ENCODE results near the gene ISYNA1. TPM values are rescaled to one million over a fixed set of nuclear protein-coding genes. Genes with fewer than 3 reads are reported as not detected.

The ISYNA1 gene
- total and polyA plus RNA-seq, 11 donors, result 14.0 to 60.6 (median 24.0) TPM

- intact Hi-C loops (cut with DNase I), result loop anchor here in 6 of 10 donors (5.0 to 10.0 kb wide), 6 partner anchors 122 to 397 kb away; partner anchors contain the start of genes REX1BD (in 3 of the 6) and UBA52 (in 2 of the 6)
- Histone ChIP-seq H3K36me3 (peaks cover 0 to 95% (median 71%) of the 10 kb centered on the region in 9 donors), H3K27ac (no peak overlapping the region), H3K4me3 (no peak overlapping the region), H3K9me3 (no peaks in the 10 kb centered on the region), H3K27me3 (no peaks in the 10 kb centered on the region), H3K4me1 (peaks cover 0 to 21% (median 8%) of the 10 kb centered on the region in 12 donors)
- ATAC-seq (peak in 3 of 4 donors; percentile 2), DNase-seq (peak in 1 of 5 donors; percentile 29)
- no peak for TF ChIP-seq POLR2A (IDR thresholded peaks at IDR 0.05)
- TF ChIP-seq CTCF (IDR thresholded peaks at IDR 0.05), result no peak
- 73 to 79% (median 77%) methylated on average over 21 to 33 of the region's 33 CpGs for WGBS, 4 donors
Measured at GRCh38 chr19:18450021-18450930, 12.3 kb upstream of the ISYNA1 start.

- WGBS, 4 donors, result 93 to 98% (median 96%) methylated on average over 8 to 14 of the region's 14 CpGs
- intact Hi-C loops (cut with DNase I), result loop anchor here in 2 of 10 donors (10.0 kb wide), 2 partner anchors 225 to 395 kb away; no protein-coding TSS in a partner anchor
- H3K36me3 ChIP-seq, result peaks cover 0 to 96% (median 73%) of the 10 kb centered on the region in 9 donors
Measured at GRCh38 chr19:18449552-18449951, 11.6 kb upstream of the ISYNA1 start.

GRCh38 chr19:18446811-18447359 lies 9.0 kb upstream of the ISYNA1 start:
- H3K4me3 ChIP-seq, result no peak overlapping the region
- no peaks in the 10 kb centered on the region for H3K27me3 ChIP-seq
- 76 to 91% (median 85%) methylated on average over 7 to 12 of the region's 12 CpGs for WGBS, 4 donors
- H3K36me3 ChIP-seq, result peaks cover 4 to 91% (median 74%) of the 10 kb centered on the region in 9 donors
- no peak for TF ChIP-seq POLR2A (IDR thresholded peaks at IDR 0.05)
- TF ChIP-seq CTCF (IDR thresholded peaks at IDR 0.05), result no peak
- intact Hi-C loops (cut with DNase I), result loop anchor here in 2 of 10 donors (10.0 kb wide), 2 partner anchors 228 to 398 kb away; no protein-coding TSS in a partner anchor
- no peak overlapping the region for H3K27ac ChIP-seq
- H3K9me3 ChIP-seq, result no peaks in the 10 kb centered on the region
- DNase-seq (no peak), ATAC-seq (no peak)
- peaks cover 0 to 21% (median 8%) of the 10 kb centered on the region in 12 donors for H3K4me1 ChIP-seq

More at GRCh38 chr19:18449552-18449951, 11.6 kb upstream of the ISYNA1 start:
- ATAC-seq, result no peak
- Histone ChIP-seq H3K27me3 (no peaks in the 10 kb centered on the region), H3K4me3 (no peak overlapping the region), H3K27ac (no peak overlapping the region), H3K4me1 (peaks cover 0 to 21% (median 8%) of the 10 kb centered on the region in 12 donors), H3K9me3 (no peaks in the 10 kb centered on the region)
- no peak for DNase-seq
- no peak for TF ChIP-seq CTCF (IDR thresholded peaks at IDR 0.05)
- TF ChIP-seq POLR2A (IDR thresholded peaks at IDR 0.05), result no peak

Data from heart left ventricle (tissue), 16 donors.